Erythroblast (primary cell): ENCODE measurements around the gene GPR151.

Source experiments
- GATA1 ChIP-seq: IDR thresholded peaks from 2 replicates; pipeline ENCODE4 v1.6.1; 2011; ENCODE audit warnings: low read depth, mild to moderate bottlenecking, control low read depth, low read length, moderate library complexity
- POLR2A ChIP-seq: IDR thresholded peaks from 2 replicates; pipeline ENCODE4 v1.6.1; 2011; ENCODE audit warnings: mild to moderate bottlenecking, low read length

- TF ChIP-seq POLR2A (no peak), GATA1 (no peak)
Measured at GRCh38 chr5:146490089-146490843, 25.7 kb downstream of the GPR151 start.
